ENCODE measurements around the gene UGT1A7.
"Not testable (repeated sequence)": the region's sequence is repeated elsewhere in the genome, so short reads cannot be mapped to it uniquely, and the experiment has no call there.

Gene UGT1A7

GRCh38 chr2:233714121-233714520 is 32.4 kb downstream of the UGT1A7 start:
- no peak for DNase-seq

- DNase-seq = no peak
Measured at GRCh38 chr2:233718552-233718951, 36.9 kb downstream of the UGT1A7 start, which contains the start of gene UGT1A4. UGT1A4 (plus strand) TSS chr2:233718736; CDS start chr2:233718821, 85 bp downstream.

- no peak for DNase-seq
Measured at GRCh38 chr2:233728723-233729301, 47.1 kb downstream of the UGT1A7 start, which contains the start of gene UGT1A3. UGT1A3 (plus strand) TSS chr2:233729042; CDS start chr2:233729127, 85 bp downstream.

- not testable (repeated sequence) for DNase-seq
Measured at GRCh38 chr2:233736868-233737653, 55.4 kb downstream of the UGT1A7 start.

- DNase-seq = no peak
Measured at GRCh38 chr2:233740870-233741269, 59.2 kb downstream of the UGT1A7 start.

GRCh38 chr2:233743464-233744259 is 62.0 kb downstream of the UGT1A7 start:
- no peak for DNase-seq

GRCh38 chr2:233745073-233745755 is 63.5 kb downstream of the UGT1A7 start:
- DNase-seq = no peak

GRCh38 chr2:233745838-233746237 is 64.1 kb downstream of the UGT1A7 start:
- DNase-seq = not testable (repeated sequence)

GRCh38 chr2:233746475-233747282 is 65.0 kb downstream of the UGT1A7 start:
- DNase-seq = no peak

- DNase-seq = no peak
Measured at GRCh38 chr2:233747283-233747544, 65.5 kb downstream of the UGT1A7 start.

GRCh38 chr2:233750689-233751088 is 69.0 kb downstream of the UGT1A7 start:
- not testable (repeated sequence) for DNase-seq

- DNase-seq = not testable (repeated sequence)
Measured at GRCh38 chr2:233751212-233752009, 69.7 kb downstream of the UGT1A7 start.

GRCh38 chr2:233754872-233755611 is 73.3 kb downstream of the UGT1A7 start:
- DNase-seq = no peak

GRCh38 chr2:233756429-233757081 is 74.9 kb downstream of the UGT1A7 start:
- DNase-seq = no peak

GRCh38 chr2:233758141-233758540 is 76.4 kb downstream of the UGT1A7 start:
- no peak for DNase-seq

- DNase-seq = no peak
Measured at GRCh38 chr2:233758849-233759248, 77.1 kb downstream of the UGT1A7 start.

- DNase-seq = no peak
Measured at GRCh38 chr2:233760043-233760442, 78.3 kb downstream of the UGT1A7 start, which contains the start of gene UGT1A1. UGT1A1 (plus strand) TSS chr2:233760270; CDS start chr2:233760288, 18 bp downstream.

- DNase-seq = no peak
Measured at GRCh38 chr2:233761040-233761769, 79.5 kb downstream of the UGT1A7 start.

GRCh38 chr2:233764264-233764663 is 82.6 kb downstream of the UGT1A7 start:
- no peak for DNase-seq
